Caki2 (cell line): Measurements from ENCODE around the gene SENP7. TPM values are rescaled to one million over a fixed set of nuclear protein-coding genes. Genes with fewer than 3 reads are reported as not detected.
"Not testable (repeated sequence)": the region's sequence is repeated elsewhere in the genome, so short reads cannot be mapped to it uniquely, and the experiment has no call there.

Experiments used
- DNase-seq: peaks from one replicate; pipeline ENCODE4 v3.0.0-alpha.2; 2015; ENCODE audit warnings: low read depth
- in situ Hi-C: cut with HindIII; loops from 2 replicates; pipeline ENCODE4 v1.10.0; 2016; ENCODE audit warnings: low sequenced_read_pairs, low pct_unique_long_range_greater_than_20kb, mixed read lengths
- total RNA-seq: library from RNA; depleted of rRNA; stranded (reverse); fragments of >200 nt; shearing (Covaris generic); gene quantifications from 2 replicates; pipeline ENCODE4 v1.2.3, GENCODE V29; 2014; ENCODE audit warnings: low replicate concordance

Gene SENP7
- total RNA-seq, 1 experiment from 2014 or later = 1.2 TPM

DNA sequence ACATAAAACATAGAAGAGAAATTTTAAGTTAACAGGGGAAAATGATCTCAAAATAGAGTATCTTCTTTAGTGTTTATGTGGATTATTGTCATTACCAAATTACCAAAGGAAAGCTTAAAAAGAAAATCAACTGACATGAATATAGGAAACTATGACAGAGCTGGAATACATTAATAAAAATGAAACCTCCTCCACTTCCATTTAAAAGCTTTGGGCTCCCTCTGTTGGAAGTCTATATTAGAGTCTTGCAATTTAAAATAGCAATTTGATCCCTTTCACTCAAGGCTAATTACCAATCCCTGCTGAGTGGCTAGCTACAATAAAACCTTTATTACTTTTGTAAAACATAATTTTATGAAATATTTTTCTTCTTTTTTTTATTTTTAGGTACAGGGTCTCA lies 131.2 kb downstream of the SENP7 start:
- peak; percentile 18 for DNase-seq
- in situ Hi-C loops = no loop called here

DNA sequence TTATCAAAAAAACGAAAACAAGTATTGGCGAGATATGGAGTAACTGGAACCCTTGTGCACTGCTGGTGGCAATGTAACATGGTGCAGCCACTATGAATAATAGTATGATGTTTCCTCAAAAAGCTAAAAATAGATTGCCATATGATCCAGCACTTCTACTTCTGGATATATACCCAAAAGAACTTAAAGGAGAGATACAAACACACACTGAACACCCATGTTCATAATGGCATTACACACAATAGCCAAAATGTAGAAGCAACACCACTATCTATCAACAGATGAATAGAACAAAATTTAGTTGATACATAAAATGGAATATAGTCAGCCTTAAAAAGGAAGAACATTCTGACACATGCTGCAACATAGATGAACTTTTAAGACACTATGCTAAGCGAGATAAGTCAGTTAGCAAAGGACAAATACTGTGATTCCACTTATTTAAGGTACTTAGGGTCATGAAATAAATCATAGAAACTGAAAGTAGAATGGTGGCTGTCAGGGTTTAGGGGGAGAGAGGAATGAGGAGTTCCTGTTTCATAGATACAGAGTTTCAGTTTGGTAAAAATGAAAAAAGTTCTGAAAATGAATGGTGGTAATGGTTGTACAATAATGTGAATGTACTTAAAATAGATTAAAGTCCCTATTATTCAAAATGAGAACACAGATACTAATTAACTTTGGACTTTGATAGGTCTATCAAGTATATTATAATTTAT lies 133.2 kb downstream of the SENP7 start:
- in situ Hi-C loops = no loop called here
- no peak for DNase-seq

GRCh38 chr3:101377796-101378195 lies 135.2 kb downstream of the SENP7 start:
- in situ Hi-C loops = no loop called here

GRCh38 chr3:101377209-101377608 lies 135.8 kb downstream of the SENP7 start:
- in situ Hi-C loops = no loop called here
- no peak for DNase-seq

More at GRCh38 chr3:101377796-101378195, 135.2 kb downstream of the SENP7 start:
- DNase-seq = no peak

- DNase-seq = no peak
- in situ Hi-C loops = no loop called here
Measured at GRCh38 chr3:101375586-101375985, 137.4 kb downstream of the SENP7 start.

- no peak for DNase-seq
- in situ Hi-C loops = no loop called here
Measured at GRCh38 chr3:101362406-101362805, 150.6 kb downstream of the SENP7 start.

DNA sequence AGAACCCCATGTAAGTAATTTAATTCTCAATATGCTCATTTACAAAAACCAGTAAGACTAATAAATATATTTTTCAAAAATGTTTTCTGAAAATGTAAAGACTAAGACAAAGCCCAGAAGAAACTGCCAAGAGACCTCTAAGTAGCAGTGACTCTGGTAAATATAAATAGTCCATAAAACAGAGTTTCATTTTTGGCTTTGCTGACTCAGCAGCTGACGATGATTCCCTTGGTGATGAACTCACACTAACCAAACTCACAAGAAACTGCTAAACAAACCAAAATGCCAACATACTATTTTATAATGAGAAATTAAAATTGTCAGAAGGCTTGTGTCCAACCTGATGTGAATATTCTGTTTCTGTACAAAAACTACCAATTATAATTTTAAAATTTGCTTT lies 161.2 kb downstream of the SENP7 start:
- DNase-seq = no peak
- in situ Hi-C loops = no loop called here

DNA sequence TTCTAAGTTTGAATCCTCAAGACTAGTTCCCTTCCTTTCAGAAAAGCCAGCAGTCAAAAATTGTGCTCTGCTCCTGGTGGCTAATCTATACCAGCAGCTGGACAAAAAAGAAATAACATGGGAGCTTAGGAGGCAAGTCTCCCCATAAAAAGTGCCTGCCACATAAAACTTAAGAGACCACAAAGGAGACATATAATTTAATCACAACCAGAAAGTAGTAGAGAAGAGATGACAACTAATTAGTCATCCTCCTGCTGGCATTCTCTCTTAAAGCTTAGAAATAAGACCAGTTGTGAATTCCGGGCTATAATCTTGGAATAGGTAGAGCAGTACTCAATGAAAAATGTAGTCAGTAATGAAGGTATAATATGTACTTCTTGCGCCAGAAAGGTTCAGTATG lies 172.4 kb downstream of the SENP7 start:
- no peak for DNase-seq
- in situ Hi-C loops = no loop called here

- no peak for DNase-seq
- in situ Hi-C loops = no loop called here
Measured at GRCh38 chr3:101333883-101334282, 179.1 kb downstream of the SENP7 start.

DNA sequence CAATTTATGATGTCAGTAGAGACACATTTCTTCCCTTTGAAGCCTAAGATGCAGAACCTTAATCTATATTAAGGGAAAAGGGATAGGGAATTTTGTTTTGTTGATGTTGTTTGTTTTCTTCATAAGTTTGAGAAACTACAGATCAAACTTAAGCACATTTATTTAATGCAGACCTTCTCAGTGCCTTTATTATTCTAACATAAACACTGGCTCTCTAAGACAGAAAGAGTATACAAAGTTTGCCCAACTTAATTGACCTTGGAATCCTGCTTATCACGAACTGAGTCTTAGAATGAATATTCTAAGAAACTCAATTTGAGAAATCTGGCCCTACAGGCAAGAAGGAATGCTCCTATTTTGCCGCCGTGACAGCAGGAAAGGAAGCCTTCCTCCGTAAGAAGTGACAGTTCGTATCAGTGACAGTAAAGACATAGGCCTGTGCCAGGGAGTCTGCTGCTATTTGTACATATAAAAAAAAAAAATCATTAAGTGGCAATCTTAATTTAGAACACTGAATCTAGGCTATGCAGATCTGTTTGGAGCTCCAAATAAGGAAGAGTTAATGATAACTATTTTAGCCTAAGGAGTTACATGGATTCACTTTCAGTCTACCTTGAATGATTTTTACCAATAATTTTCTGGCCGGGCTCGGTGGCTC lies 183.9 kb downstream of the SENP7 start:
- no peak for DNase-seq
- in situ Hi-C loops = no loop called here

- DNase-seq = no peak
- in situ Hi-C loops = no loop called here
Measured at GRCh38 chr3:101325393-101326134, 187.4 kb downstream of the SENP7 start.

GRCh38 chr3:101320475-101320874 lies 192.5 kb downstream of the SENP7 start, which contains the start of gene IMPG2:
TSS of gene IMPG2 (minus strand) at chr3:101320575. CDS start at chr3:101320372, 203 bp downstream.
- in situ Hi-C loops = no loop called here
- no peak for DNase-seq

DNA sequence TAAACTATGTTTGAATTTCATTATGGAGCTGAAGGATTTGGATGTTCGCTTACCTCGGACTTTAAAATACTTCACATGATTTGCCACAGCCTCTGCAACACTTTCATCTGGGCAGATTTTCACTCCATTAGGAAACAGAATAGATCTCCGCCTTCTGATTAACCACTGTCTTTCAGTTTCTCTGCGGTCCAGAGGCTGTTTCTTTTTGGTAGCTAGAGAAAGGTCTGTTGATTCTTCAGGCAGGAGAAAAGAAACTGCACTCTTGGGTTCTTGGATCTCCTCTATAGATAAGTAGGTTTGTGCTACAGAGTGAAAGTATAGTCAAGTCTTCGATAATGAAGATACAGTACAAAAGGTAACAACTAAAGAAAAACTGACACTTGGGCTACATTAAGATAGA lies 193.5 kb downstream of the SENP7 start:
- no peak for DNase-seq
- in situ Hi-C loops = no loop called here

GRCh38 chr3:101312545-101312944 lies 200.5 kb downstream of the SENP7 start:
- in situ Hi-C loops = no loop called here

GRCh38 chr3:101311676-101312075 lies 201.3 kb downstream of the SENP7 start:
- in situ Hi-C loops = no loop called here

More at GRCh38 chr3:101312545-101312944, 200.5 kb downstream of the SENP7 start:
- DNase-seq = no peak

GRCh38 chr3:101310978-101311375 lies 202.0 kb downstream of the SENP7 start:
- in situ Hi-C loops = no loop called here
- no peak for DNase-seq

More at GRCh38 chr3:101311676-101312075, 201.3 kb downstream of the SENP7 start:
- no peak for DNase-seq

DNA sequence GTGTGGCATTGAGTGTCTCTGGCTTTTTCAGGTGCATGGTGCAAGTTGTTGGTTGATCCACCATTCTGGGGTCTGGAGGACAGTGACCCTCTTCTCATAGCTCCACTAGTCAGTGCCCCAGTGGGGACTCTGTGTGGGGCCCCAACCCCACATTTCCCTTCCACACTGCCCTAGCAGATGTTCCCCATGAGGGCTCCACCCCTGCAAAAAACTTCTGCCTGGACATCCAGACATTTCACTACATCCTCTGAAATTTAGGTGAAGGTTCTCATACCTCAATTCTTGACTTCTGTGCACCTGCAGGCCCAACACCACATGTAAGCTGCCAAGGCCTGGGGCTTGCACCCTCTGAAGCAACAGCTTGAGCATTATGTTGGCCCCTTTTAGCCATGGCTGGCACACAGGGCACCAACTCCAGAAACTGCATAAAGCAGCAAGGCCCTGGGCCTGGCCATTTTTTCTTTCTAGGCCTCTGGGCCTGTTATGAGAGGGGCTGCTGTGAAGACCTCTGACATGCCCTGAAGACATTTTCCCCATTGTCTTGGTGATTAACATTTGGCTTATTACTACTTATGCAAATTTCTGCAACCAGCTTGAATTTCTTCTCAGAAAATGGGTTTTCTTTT lies 204.8 kb downstream of the SENP7 start:
- in situ Hi-C loops, DNase-seq: not testable (repeated sequence)

DNA sequence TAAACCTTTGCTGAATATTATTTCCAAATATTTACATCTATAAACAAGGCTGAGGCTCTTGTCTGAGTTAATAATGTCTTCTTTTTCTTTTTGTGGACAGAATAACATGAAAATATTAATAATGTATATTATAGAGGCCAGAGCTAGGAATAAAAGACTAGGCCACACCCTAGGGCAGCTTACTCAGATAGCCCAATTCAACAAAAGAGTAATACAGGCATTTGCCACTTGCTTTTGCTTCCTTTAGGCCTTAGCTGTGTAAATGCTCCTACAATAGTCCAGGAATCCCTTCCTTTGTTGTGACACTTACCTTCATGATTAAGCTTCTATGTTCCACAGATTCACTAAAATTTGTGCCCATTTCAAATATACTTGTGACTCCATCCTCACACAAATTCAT lies 209.2 kb downstream of the SENP7 start:
- in situ Hi-C loops = no loop called here
- DNase-seq = no peak
